Left lung (tissue), 10 donors: Measurements from ENCODE around the gene RARA. TPM values are rescaled to one million over a fixed set of nuclear protein-coding genes. Genes with fewer than 3 reads are reported as not detected.

ENCODE experiments used
- ATAC-seq: fragments of 200-7000 bp; cut with Tn5 transposase; one replicate; pipeline ENCODE4 v1.9.1; 2020; ENCODE audit warnings: moderate library complexity
- DNase-seq, 4 donors: peaks; one replicate each; pipeline ENCODE4 v3.0.0-alpha.2; 2013 to 2020
- H3K27ac ChIP-seq, 2 donors: fragments of 200-600 bp; sonication (generic) in 1 of 2; one replicate each; pipeline versions ENCODE4 v1.5.0 to v1.8.0; 2020 to 2021
- H3K27me3 ChIP-seq, 2 donors: fragments of 200-600 bp; sonication (generic) in 1 of 2; one replicate each; pipeline versions ENCODE4 v1.5.0 to v1.8.0; 2020 to 2021
- H3K36me3 ChIP-seq, 2 donors: fragments of 200-600 bp; sonication (generic) in 1 of 2; one replicate each; pipeline versions ENCODE4 v1.5.0 to v1.8.0; 2020 to 2021
- H3K4me1 ChIP-seq, 2 donors: fragments of 200-600 bp; one replicate each; pipeline ENCODE4 v1.8.0; 2021
- H3K4me3 ChIP-seq, 2 donors: fragments of 200-600 bp; sonication (generic) in 1 of 2; one replicate each; pipeline versions ENCODE4 v1.5.0 to v1.8.0; 2020 to 2021; ENCODE audit warnings: mild to moderate bottlenecking in 1 of 2
- H3K9me3 ChIP-seq, 2 donors: fragments of 200-600 bp; sonication (generic) in 1 of 2; one replicate each; pipeline versions ENCODE4 v1.5.0 to v1.8.0; 2020 to 2021
- CTCF ChIP-seq, 2 donors: fragments of 200-600 bp; sonication (generic) in 1 of 2; IDR thresholded peaks; one replicate each; pipeline versions ENCODE4 v1.5.0 to v1.8.0; 2021; ENCODE audit warnings: antibody characterized with exemption in 2 of 2
- intact Hi-C, 2 donors: fragments of 100-400 bp; cut with DNase I; formaldehyde crosslinking; loops; one replicate each; pipeline versions ENCODE4 v1.11.2 to v1.14.2; 2022
- polyA plus RNA-seq, 6 donors: library from polyadenylated mRNA; unstranded; fragments of 120-200 nt; gene quantifications; one replicate each; pipeline ENCODE4 v1.2.1, GENCODE V29; 2013; ENCODE audit not compliant: insufficient read length in 6 of 6
- total RNA-seq, 2 donors: library from RNA; stranded (reverse); fragmentation: NEBNext Ultra II Directional; extraction: Animal tissue kit (Norgen Biotek cat#: 25700); gene quantifications; one replicate each; pipeline ENCODE4 v1.2.1, GENCODE V29; 2021
- donor health status: DM: no; HTN: yes; CAD: no.
- donor health status: DM: no; HTN: no; CAD: no.

Gene RARA
- total and polyA plus RNA-seq, 8 donors = 45.5 to 62.6 (median 53.1) TPM

DNA sequence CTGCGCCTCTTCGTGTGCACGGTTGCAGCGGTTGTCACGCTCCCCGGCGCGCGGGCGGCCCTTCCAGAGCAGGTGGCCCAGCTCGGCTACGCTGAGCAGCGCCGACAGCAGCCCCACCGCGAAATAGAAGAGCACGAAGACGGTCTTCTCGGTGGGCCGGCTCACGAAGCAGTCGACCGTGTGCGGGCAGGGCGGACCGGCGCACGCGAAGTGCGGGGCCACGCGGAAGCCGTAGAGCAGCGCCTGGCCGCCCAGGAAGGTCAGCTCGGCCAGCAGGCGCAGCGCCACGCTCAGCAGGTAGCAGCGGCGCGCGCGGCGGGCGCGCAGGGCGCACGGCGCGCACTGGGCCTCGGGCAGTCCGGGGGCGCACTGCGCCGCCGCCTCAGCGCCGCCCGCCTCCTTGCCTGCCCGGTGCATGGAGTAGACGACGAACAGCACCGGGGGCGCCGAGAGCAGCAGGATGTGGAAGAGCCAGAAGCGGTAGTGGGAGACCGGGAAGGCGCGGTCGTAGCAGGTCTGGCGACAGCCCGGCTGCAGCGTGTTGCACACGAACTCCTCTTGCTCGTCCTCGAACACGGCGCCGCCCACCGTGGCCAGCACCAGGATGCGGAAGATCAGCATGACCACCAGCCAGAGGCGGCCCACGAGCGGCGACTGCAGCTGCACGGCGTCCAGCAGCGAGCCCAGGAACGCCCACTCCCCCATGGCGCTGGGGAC lies 54.3 kb downstream of the RARA start:
- Histone ChIP-seq H3K4me1 (peaks cover 0 to 36% of the 10 kb centered on the region in 2 donors), H3K9me3 (no peaks in the 10 kb centered on the region), H3K27ac (peak overlapping the region in 1 of 2 donors; percentile 50), H3K27me3 (peaks cover 0 to 45% of the 10 kb centered on the region in 2 donors), H3K36me3 (no peaks in the 10 kb centered on the region), H3K4me3 (peak overlapping the region; percentile 49 to 54)
- DNase-seq = peak in 2 of 4 donors; percentile 40 to 85
- peak; percentile 37 for ATAC-seq
- intact Hi-C loops = loop anchor here in 1 of 2 donors (5.0 kb wide), 1 partner anchor 169 kb away; no protein-coding TSS in a partner anchor
- no peak for TF ChIP-seq CTCF (IDR thresholded peaks at IDR 0.05)

- DNase-seq (no peak), ATAC-seq (no peak)
- intact Hi-C loops = loop anchor here in 1 of 2 donors (5.0 kb wide), 1 partner anchor 168 kb away; no protein-coding TSS in a partner anchor
- H3K36me3 ChIP-seq = no peaks in the 10 kb centered on the region
- H3K9me3 ChIP-seq = no peaks in the 10 kb centered on the region
- no peak for TF ChIP-seq CTCF (IDR thresholded peaks at IDR 0.05)
- peaks cover 0 to 26% of the 10 kb centered on the region in 2 donors for H3K4me1 ChIP-seq
- peak within 1 kb of the TSS; percentile 49 to 54 for H3K4me3 ChIP-seq
- H3K27me3 ChIP-seq = peaks cover 0 to 45% of the 10 kb centered on the region in 2 donors
- H3K27ac ChIP-seq = peak within 1 kb of the TSS in 1 of 2 donors; percentile 41
These were observed 55.3 kb downstream of the RARA start, which contains the start of gene GJD3 for GRCh38 chr17:40364121-40364861. TSS of gene GJD3 (minus strand) at chr17:40364737. CDS start at chr17:40363815, 922 bp downstream.

- H3K27ac ChIP-seq = peak overlapping the region in 1 of 2 donors; percentile 41
- peaks cover 0 to 44% of the 10 kb centered on the region in 2 donors for H3K27me3 ChIP-seq
- no peak for TF ChIP-seq CTCF (IDR thresholded peaks at IDR 0.05)
- no peaks in the 10 kb centered on the region for H3K36me3 ChIP-seq
- no peak overlapping the region for H3K4me3 ChIP-seq
- DNase-seq (no peak), ATAC-seq (no peak)
- H3K9me3 ChIP-seq = no peaks in the 10 kb centered on the region
- H3K4me1 ChIP-seq = peaks cover 0 to 26% of the 10 kb centered on the region in 2 donors
- intact Hi-C loops = loop anchor here in 1 of 2 donors (5.0 kb wide), 1 partner anchor 167 kb away; no protein-coding TSS in a partner anchor
These were observed 55.9 kb downstream of the RARA start for GRCh38 chr17:40364906-40365305.

- H3K4me3 ChIP-seq = no peak overlapping the region
- H3K36me3 ChIP-seq = no peaks in the 10 kb centered on the region
- no peak for DNase-seq
- no peak overlapping the region for H3K27ac ChIP-seq
- H3K27me3 ChIP-seq = peaks cover 0 to 33% of the 10 kb centered on the region in 2 donors
- no peak for TF ChIP-seq CTCF (IDR thresholded peaks at IDR 0.05)
- H3K4me1 ChIP-seq = peaks cover 0 to 26% of the 10 kb centered on the region in 2 donors
- ATAC-seq = no peak
- intact Hi-C loops = no loop called here
- no peaks in the 10 kb centered on the region for H3K9me3 ChIP-seq
These were observed 57.3 kb downstream of the RARA start for GRCh38 chr17:40366076-40366860.
